Sigmoid colon (tissue), 4 donors: ENCODE data around the gene ANKRD33B.

Experiments used
- CTCF ChIP-seq, 4 experiments: fragments of 450-650 bp in 3 of 4; fragments of 200-600 bp in 1 of 4; IDR thresholded peaks; one replicate each; pipeline ENCODE4 v1.5.1; 2016 to 2019; ENCODE audit warnings: antibody characterized with exemption in 4 of 4, mild to moderate bottlenecking in 3 of 4, moderate library complexity in 2 of 4
- EP300 ChIP-seq, 4 donors: sonication (generic); formaldehyde crosslinking; IDR thresholded peaks; one replicate each; pipeline ENCODE4 v1.6.1; 2017; ENCODE audit warnings: antibody characterized with exemption in 4 of 4
- POLR2A ChIP-seq, 2 donors: fragments of 450-650 bp; IDR thresholded peaks; one replicate each; pipeline ENCODE4 v1.6.1; 2016; ENCODE audit warnings: antibody characterized with exemption in 2 of 2, mild to moderate bottlenecking in 2 of 2, moderate library complexity in 2 of 2
- POLR2AphosphoS5 ChIP-seq, 4 donors: sonication (generic); formaldehyde crosslinking; IDR thresholded peaks; one replicate each; pipeline ENCODE4 v1.6.1; 2017; ENCODE audit warnings: antibody characterized with exemption in 4 of 4

- TF ChIP-seq POLR2A (IDR thresholded peaks at IDR 0.05), result no peak
- TF ChIP-seq POLR2AphosphoS5 (IDR thresholded peaks at IDR 0.05), result peak in 3 of 4 donors; percentile 57 to 86 (median 74)
- no peak for TF ChIP-seq CTCF (IDR thresholded peaks at IDR 0.05)
- TF ChIP-seq EP300 (IDR thresholded peaks at IDR 0.05), result no peak
Observed at GRCh38 chr5:10563945-10564837, at the start of gene ANKRD33B.
